ENCODE results near the gene PLEKHG4. TPM values are rescaled to one million over a fixed set of nuclear protein-coding genes. Genes with fewer than 3 reads are reported as not detected.

The PLEKHG4 gene
- total and polyA plus RNA-seq, 9 of the 15 experiments (the other 6 are each of a cell fraction or from before 2014, with no cell fraction given) = 3.7 to 36.8 (median 17.9) TPM

DNA sequence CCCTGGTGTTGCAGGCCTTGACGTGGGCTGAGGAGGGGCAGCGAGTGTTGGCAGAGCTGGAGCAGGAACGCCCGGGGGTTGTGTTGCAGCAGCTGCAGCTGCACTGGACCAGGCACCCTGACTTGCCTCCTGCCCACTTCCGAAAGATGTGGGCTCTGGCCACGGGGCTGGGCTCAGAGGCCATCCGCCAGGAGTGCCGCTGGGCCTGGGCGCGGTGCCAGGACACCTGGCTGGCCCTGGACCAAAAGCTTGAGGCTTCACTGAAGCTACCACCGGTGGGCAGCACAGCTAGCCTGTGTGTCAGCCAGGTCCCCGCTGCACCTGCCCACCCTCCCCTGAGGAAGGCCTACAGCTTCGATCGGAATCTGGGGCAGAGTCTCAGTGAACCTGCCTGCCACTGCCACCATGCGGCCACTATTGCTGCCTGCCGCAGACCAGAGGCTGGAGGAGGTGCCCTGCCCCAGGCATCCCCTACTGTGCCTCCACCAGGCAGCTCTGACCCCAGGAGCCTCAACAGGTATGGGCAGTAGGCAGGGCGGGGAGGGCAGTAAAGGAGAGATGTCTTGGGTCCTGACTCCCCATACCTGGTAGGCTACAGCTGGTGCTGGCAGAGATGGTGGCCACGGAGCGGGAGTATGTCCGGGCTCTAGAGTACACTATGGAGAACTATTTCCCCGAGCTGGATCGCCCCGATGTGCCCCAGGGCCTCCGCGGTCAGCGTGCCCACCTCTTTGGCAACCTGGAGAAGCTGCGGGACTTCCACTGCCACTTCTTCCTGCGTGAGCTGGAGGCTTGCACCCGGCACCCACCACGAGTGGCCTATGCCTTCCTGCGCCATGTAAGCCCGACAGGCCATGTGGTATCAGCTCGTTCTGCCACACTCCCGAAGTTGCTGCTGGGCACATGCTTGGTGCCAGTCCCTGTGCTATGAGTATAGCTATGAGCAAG, 5.6 kb downstream of the PLEKHG4 start:
- no TSS peak for BruUV-seq (replicated peaks)
- POLR2A ChIA-PET = interaction anchor here (0.6 to 1.9 kb wide), 7 partner anchors 11 to 619 kb away, joined by 3 to 10 read pairs (median 3); no protein-coding TSS in a partner anchor
- Histone ChIP-seq H3K4me2 (ENCODE audit: insufficient read depth, low read length) (no peak overlapping the region), H3K9me1 (ENCODE audit: control insufficient read depth, insufficient read depth, low read length) (peaks cover 3% of the 10 kb centered on the region), H4K20me1 (replicated peaks; ENCODE audit: control insufficient read depth, insufficient read depth, low read length) (no peaks in the 10 kb centered on the region), H2AFZ (ENCODE audit: low read depth, low read length) (no peak overlapping the region), H3K4me3 (no peak overlapping the region), H3K9ac (ENCODE audit: insufficient read depth in 1 of 2, low read depth in 2 of 2, low read length in 2 of 2) (peak overlapping the region in 1 of 2 experiments; percentile 26; a peak in 1 of 4 replicates), H3K9me3 (replicated peaks; ENCODE audit: control insufficient read depth, insufficient read depth, low read depth, low read length) (no peaks in the 10 kb centered on the region), H3K27me3 (ENCODE audit: control insufficient read depth in 2 of 2, insufficient read depth in 2 of 2, low read length in 2 of 2) (no peaks in the 10 kb centered on the region), H3K36me3 (ENCODE audit: control insufficient read depth, insufficient read depth, low read length) (peaks cover 26% of the 10 kb centered on the region; the same call in 2 of the 3 replicates), H3K4me1 (replicated peaks in 1 of 2; ENCODE audit: control insufficient read depth in 2 of 2, insufficient read depth in 2 of 2, low read length in 2 of 2) (peaks cover 4 to 25% of the 10 kb centered on the region in 2 experiments; a peak in 3 of 5 replicates), H3K27ac (ENCODE audit: extremely low read depth, low read depth, low read length) (no peak overlapping the region), H3K79me2 (ENCODE audit: control insufficient read depth, insufficient read depth, low read length) (peaks cover 4% of the 10 kb centered on the region; the same call in 1 of the 3 replicates)
- in situ Hi-C loops (cut with MboI) (no loop called here), intact Hi-C loops (cut with micrococcal nuclease) (no loop called here)
- DNase-seq (ENCODE audit: extremely low read depth in 1 of 4, low spot score in 3 of 4) (peak; percentile 23 to 39 (median 26)), ATAC-seq (peak; percentile 67), FAIRE-seq (no peak)
- CTCF ChIA-PET (ENCODE audit: low intra/inter-chr PET ratio) = no interaction called here
- 84% methylated on average over 29 of the region's 34 CpGs for WGBS (ENCODE audit: insufficient coverage, low coverage, missing lambda C conversion rate)
- TF ChIP-seq ZNF57 (CRISPR knock-in tag; IDR thresholded peaks at IDR 0.05) (no peak), RBM22 (IDR thresholded peaks at IDR 0.05; ENCODE audit: low read depth, low read length, poor library complexity, severe bottlenecking) (no peak), E2F3 (CRISPR knock-in tag; IDR thresholded peaks at IDR 0.05) (no peak), NR2C1 (IDR thresholded peaks at IDR 0.05) (no peak), NR2C1 (tag; IDR thresholded peaks at IDR 0.05) (no peak), ZNF232 (CRISPR knock-in tag; IDR thresholded peaks at IDR 0.05) (no peak), SMC3 (conservative IDR thresholded peaks at IDR 0.05; ENCODE audit: insufficient read depth, low read depth, low read length) (peak; percentile 41), TEAD4 (IDR thresholded peaks at IDR 0.05; ENCODE audit: low read length) (no peak), TEAD4 (CRISPR knock-in tag; IDR thresholded peaks at IDR 0.05; ENCODE audit: borderline replicate concordance) (no peak), ZNF695 (CRISPR knock-in tag; IDR thresholded peaks at IDR 0.05) (no peak), XRCC5 (IDR thresholded peaks at IDR 0.05; ENCODE audit: low read depth, low read length) (no peak), OTX1 (CRISPR knock-in tag; IDR thresholded peaks at IDR 0.05) (no peak), KHSRP (IDR thresholded peaks at IDR 0.05) (no peak), ZBED1 (IDR thresholded peaks at IDR 0.05) (no peak), PTTG1 (tag; IDR thresholded peaks at IDR 0.05; ENCODE audit: low read depth) (no peak), NFATC3 (IDR thresholded peaks at IDR 0.05) (no peak)
- TF ChIP-seq, protein P1, sequence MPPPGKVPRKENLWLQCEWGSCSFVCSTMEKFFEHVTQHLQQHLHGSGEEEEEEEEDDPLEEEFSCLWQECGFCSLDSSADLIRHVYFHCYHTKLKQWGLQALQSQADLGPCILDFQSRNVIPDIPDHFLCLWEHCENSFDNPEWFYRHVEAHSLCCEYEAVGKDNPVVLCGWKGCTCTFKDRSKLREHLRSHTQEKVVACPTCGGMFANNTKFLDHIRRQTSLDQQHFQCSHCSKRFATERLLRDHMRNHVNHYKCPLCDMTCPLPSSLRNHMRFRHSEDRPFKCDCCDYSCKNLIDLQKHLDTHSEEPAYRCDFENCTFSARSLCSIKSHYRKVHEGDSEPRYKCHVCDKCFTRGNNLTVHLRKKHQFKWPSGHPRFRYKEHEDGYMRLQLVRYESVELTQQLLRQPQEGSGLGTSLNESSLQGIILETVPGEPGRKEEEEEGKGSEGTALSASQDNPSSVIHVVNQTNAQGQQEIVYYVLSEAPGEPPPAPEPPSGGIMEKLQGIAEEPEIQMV (tag; conservative IDR thresholded peaks at IDR 0.05; ENCODE audit: low read depth) = no peak
- TF ChIP-seq, protein P2, sequence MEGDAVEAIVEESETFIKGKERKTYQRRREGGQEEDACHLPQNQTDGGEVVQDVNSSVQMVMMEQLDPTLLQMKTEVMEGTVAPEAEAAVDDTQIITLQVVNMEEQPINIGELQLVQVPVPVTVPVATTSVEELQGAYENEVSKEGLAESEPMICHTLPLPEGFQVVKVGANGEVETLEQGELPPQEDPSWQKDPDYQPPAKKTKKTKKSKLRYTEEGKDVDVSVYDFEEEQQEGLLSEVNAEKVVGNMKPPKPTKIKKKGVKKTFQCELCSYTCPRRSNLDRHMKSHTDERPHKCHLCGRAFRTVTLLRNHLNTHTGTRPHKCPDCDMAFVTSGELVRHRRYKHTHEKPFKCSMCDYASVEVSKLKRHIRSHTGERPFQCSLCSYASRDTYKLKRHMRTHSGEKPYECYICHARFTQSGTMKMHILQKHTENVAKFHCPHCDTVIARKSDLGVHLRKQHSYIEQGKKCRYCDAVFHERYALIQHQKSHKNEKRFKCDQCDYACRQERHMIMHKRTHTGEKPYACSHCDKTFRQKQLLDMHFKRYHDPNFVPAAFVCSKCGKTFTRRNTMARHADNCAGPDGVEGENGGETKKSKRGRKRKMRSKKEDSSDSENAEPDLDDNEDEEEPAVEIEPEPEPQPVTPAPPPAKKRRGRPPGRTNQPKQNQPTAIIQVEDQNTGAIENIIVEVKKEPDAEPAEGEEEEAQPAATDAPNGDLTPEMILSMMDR (IDR thresholded peaks at IDR 0.05 in 2 of 3, conservative IDR thresholded peaks at IDR 0.05 in 1 of 3; ENCODE audit: insufficient read depth in 2 of 3, low read depth in 1 of 3, low read length in 3 of 3) = peak; percentile 18 to 55 (median 39); a peak in 4 of 6 replicates
- TF ChIP-seq, protein P3, sequence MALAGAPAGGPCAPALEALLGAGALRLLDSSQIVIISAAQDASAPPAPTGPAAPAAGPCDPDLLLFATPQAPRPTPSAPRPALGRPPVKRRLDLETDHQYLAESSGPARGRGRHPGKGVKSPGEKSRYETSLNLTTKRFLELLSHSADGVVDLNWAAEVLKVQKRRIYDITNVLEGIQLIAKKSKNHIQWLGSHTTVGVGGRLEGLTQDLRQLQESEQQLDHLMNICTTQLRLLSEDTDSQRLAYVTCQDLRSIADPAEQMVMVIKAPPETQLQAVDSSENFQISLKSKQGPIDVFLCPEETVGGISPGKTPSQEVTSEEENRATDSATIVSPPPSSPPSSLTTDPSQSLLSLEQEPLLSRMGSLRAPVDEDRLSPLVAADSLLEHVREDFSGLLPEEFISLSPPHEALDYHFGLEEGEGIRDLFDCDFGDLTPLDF (CRISPR knock-in tag; IDR thresholded peaks at IDR 0.05) = no peak
